ENCODE results near the gene GSTM4. TPM values are rescaled to one million over a fixed set of nuclear protein-coding genes. Genes with fewer than 3 reads are reported as not detected.

The GSTM4 gene
- total and polyA plus RNA-seq, 2 of the 8 experiments (the other 6 are each of a cell fraction or from before 2014, with no cell fraction given): 11.3 to 31.4 TPM

GRCh38 chr1:109630081-109630897 is 25.6 kb upstream of the GSTM4 start (continued):
- TF ChIP-seq CHD7 (IDR thresholded peaks at IDR 0.05; ENCODE audit: insufficient replicate concordance, low read length) (no peak), SUZ12 (IDR thresholded peaks at IDR 0.05; ENCODE audit: low read length) (no peak), EZH2 (IDR thresholded peaks at IDR 0.05; ENCODE audit: low read depth, low read length, severe bottlenecking) (no peak), BACH1 (IDR thresholded peaks at IDR 0.05; ENCODE audit: low read length) (no peak), POLR2AphosphoS5 (IDR thresholded peaks at IDR 0.05; ENCODE audit: low read depth, low read length) (no peak), KDM5A (IDR thresholded peaks at IDR 0.05; ENCODE audit: low read length) (no peak), CTBP2 (IDR thresholded peaks at IDR 0.05; ENCODE audit: borderline replicate concordance, insufficient read depth, insufficient read length, low read length) (no peak), SIN3A (conservative IDR thresholded peaks at IDR 0.05 in 1 of 2, IDR thresholded peaks at IDR 0.05 in 1 of 2; ENCODE audit: low read depth in 1 of 2, low read length in 2 of 2) (no peak)
